Ramos (cell line): Measurements from ENCODE around the gene AIMP1.

Experiments
- in situ Hi-C: fragments of 300-500 bp; cut with MboI; formaldehyde crosslinking; loops from one replicate; pipeline ENCODE4 v1.14.3; 2022; ENCODE audit warnings: low sequenced_read_pairs; ENCODE audit not compliant: unreplicated experiment

AIMP1 gene

DNA sequence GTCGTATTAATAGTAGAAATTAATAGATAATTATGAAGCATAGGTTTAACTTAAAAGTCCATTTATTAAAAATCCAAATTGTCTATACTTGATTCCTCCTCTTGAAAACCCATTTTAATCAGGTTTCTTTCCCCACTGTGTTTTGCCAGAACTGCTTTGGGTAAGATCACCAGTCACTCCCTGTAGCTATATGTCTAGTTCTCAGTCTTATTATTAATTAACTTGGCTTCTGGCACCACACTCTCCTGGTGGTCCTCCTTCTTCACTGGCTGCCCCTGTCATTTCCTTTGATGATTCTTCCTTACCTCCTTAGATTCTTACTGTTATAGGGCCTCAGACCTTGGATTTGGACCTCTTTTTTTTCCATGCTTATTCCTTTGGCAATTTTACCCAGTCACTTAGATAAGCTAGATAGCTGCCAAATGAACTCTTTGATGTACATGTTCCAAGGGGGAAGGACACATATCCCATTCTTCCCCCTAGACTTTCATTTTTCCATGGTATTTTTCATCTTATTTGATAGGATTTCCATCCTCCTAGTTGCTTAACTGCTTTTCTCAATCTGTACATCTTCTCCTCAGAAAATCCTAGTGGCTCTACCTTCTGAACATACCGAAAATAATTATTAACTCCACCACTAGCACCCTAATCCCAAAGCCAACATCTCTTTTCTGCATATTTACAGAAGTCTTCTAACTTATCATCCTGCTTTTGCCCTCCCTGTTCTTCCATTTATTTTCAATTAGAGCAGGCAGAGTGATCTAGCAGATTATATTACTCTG is 27.7 kb downstream of the AIMP1 start:
- in situ Hi-C loops, result no loop called here

DNA sequence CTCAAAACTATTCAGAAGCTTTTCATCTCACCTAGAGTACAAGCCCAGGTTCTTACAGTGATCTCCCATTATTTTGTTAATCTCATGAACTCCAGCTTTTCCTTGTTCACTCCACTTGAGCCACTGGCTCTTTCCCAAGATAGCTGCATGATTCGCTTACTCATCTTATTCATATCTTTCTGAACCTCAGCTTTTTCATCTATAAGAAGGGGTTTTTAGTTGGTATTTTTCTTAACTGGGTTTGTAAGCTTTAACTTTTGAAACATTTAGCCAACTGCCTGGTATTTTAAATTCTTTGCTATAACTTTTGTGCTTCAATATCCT is 28.3 kb downstream of the AIMP1 start:
- in situ Hi-C loops, result no loop called here

DNA sequence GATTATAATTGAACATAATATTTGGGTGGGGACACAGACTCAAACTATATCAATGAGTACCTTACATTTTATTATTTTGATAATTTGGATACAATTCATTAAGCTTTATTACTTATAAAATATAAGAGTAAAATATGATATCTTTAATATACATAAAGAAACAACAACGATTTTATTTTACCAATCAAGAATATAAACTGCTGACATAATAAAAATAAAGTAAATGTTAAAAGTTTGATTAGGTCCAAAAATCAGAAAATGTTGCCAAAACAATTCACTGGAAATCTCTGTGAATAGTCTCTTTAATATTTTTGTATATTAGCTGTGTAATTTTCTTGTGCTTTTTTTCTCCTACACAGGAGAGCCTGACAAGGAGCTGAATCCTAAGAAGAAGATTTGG is 30.8 kb downstream of the AIMP1 start:
- in situ Hi-C loops, result no loop called here

DNA sequence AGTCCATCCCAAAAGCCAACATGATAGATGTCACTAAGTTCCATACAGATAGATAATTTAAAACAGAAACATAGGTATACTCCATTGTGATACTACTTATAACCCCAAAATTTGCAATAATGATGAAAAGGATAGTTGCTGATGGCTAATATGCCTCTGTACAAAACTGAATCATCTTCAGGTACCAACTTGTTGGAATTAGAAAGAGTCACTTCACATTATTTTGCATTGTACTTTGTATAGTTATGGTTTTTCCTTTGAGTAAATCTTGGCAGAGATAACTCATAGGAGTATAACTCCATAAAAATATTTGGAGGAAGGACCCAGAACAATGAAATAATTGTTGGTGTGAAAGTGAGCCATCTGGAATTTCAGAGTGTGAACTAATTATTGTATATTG is 34.7 kb downstream of the AIMP1 start:
- in situ Hi-C loops, result no loop called here

DNA sequence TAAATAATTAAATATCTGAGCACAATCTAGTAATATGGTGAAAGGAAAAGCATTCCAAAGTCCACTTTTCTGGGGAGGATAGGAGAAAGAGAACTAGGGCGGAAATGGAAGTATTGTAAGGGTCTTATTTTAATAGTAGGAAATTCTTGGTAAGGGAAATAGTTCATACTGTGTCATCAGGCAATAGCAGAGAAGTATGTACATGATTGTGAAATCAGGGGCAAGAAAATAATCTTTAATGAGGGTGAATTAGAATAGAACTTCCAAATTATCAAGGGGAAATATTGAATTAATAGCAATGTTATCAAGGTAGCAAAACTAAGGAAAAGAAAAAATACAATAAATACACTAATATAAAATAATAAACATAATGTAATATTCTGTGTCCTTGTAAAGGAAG is 37.4 kb downstream of the AIMP1 start:
- in situ Hi-C loops, result no loop called here

DNA sequence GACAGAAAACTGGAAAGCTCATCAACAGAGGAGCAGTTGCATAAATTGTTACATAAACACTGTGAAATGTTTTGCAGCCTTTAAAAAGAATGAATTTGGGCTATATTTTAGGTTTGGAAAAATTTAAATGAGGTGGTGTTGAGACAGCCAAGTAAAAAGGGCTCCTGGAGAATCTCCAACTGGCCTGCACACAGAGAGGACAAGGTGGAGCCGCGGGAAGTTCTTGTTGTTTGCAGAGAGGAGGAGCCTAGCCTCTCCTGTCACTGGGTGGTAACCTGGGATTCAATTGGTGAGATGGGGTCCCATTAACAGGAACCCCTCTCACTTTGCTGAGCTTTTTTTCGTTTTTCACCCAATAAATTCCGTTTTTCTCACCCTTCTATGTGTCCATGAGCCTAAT is 38.8 kb downstream of the AIMP1 start:
- in situ Hi-C loops, result no loop called here

DNA sequence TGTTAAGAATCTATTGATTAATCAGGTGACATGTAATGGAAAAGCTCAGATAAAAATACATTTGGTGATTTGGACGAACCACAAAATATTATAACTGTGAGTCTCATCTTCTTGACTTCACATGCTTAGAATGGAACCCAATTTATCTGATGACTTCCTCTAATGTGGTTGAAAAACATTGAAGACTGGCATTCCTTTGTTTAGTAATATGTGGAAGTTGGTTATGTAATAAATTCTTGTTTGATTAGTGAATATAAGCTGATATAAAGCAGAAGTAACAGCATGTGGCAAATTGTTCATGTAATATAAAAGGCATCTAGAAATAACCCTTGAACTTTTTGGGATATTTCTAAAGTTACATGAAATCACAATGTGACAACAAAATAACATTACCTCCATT is 42.5 kb downstream of the AIMP1 start:
- in situ Hi-C loops, result no loop called here

DNA sequence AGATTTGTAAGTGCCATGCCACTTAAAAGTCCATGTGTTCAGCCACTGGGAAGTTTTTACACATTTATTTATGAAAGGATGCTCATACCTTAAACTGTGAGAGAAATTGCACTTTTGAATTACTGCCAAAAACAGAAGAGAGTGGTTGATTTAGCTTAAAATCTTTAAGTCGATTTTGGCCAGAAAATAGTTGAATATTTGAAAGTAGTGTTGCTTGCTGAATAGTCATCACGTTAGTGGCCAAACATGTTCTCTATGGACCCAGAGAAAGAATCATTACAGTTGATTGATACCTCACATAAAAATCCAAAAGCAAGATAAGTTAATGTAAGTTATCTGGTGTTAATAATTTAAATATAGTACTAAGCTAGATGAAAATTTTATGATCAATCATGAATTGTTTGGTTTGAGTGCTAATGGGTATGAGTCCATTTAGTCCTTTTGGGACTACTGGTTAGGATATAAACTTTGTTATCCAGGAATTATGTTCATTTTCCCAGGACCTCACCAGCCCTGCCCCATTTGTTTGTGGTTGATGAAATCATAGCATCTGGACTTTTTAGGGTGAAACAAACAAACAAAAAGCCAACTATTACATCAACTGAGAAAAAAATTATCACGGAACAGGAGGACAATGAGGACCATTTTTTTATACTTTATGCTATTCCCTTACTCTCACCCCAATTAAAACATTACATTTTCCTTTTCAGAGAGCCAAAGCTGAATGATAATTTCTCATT is 45.9 kb downstream of the AIMP1 start:
- in situ Hi-C loops, result no loop called here

DNA sequence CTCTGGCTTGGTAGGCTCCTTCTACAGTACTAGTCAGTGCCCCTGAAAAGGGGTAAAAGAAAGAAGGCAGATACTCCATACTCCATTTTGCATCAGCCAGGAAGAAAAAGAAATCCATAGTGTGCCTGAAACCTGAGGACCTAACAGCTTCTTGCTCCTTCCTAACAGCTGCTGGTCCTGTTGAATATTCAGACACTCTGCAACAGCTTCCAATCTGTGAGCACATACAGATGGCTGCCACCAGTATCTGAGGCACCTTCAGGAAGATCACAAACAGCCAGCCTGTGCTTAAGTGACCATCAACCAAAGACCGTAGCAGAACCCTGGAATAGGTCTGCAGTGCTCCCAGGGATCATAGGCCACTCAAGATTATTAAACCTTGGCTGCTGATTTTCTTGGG is 47.9 kb downstream of the AIMP1 start:
- in situ Hi-C loops, result no loop called here

DNA sequence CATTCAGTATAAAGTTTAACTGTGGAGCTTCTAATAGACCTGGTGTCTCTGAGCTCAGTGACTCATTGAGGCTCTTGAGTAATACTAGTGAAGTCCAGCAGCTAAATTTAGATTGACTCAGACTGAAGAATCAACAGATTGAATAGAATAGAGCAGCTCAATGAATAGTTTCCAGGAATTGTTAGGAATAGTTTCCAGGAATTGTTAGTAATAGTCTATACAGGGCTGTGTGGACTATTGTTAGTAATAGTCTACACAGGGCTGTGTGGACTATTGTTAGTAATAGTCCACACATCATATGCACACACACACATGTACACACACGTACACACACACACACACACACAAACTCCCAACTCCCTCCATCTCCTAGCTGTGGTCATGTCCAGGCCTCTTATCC is 49.3 kb downstream of the AIMP1 start:
- in situ Hi-C loops, result no loop called here

DNA sequence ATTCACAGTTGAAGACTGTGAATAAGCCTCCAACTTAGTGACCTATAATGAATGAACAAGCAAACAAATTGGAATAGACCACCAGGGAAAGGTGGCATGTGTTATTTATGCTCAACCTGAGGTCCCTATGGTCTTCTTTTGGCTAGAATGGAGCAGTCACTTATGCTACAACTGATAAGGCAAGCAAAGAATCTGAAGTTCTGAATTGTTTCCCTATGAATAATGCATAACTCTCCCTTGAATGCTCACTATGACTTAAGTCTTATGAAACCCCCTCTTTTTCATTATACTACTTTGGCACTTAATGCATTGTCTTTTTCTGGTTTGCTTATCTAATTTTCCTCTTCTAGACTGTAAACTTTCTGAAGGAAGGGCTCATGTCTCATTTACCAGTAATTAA is 49.7 kb downstream of the AIMP1 start:
- in situ Hi-C loops, result no loop called here

DNA sequence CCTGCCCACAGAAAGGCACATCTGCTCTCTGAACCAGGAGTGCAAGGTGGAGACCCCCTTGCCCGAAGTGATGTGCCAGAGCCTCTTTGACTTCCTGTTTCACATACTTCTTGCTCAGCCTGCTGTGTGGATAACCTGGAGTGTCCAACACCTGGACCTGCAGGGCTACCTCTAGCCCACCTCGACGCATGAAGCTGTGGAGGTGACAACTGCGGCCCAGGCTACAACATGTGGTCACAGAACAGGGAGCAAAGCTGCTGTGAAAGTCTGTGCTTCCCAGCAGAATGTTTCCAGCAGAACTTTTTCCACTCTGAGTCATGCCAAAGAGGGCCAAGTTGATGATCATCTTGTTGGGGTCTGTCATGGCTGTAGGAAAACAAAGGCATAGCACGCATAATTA is 50.7 kb downstream of the AIMP1 start:
- in situ Hi-C loops, result no loop called here

DNA sequence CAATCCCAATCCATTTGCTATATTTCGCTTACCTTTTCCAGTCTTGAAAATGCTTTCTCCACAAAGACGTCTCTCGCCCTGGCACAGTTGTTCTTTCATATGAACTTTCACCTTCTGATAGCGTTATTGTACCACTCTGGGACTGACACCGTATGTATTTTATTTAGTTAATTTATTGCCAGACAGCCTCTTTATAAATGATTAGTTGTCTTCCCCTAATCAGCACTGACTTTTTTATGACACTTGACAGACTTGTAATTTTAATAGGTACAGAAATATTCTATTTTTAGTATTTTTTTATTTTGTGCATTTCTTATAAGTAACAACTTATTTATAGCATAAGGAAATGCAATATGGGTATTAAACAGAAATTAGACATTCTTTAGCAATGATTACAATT is 52.3 kb downstream of the AIMP1 start, which contains the start of gene GIMD1:
TSS of gene GIMD1 (minus strand) at position 101 of the 400 bp plus-strand sequence. CDS start 1,343 bp downstream, outside the sequence.
- in situ Hi-C loops, result no loop called here

DNA sequence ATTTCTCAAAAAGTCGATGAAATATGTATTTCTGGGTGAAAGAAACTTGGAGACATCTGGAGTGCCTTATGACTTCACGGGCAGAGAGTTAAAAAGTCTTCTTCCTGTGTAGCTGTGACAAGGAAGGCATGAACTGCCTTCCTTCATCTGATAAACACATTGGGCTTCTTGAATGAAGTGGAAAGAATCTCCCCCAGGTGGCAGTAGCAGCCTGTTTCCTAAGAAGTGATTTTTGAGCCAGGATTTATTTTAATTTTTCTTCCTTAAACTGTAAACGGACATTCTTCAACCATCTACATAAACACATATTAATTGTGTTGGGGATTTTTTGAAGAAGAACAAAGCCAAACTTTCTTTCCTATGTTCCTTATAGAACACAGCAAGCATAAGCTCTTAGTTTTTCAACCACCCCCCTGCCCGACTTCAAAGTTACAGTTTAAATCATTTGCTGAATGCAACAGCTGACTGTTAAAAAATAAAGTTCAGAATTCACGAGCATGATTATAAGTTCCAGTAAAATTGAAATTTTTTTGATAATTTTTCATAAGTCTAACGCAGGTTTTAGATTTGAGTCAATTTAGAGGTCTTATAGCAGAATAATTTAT is 53.2 kb downstream of the AIMP1 start:
- in situ Hi-C loops, result no loop called here

DNA sequence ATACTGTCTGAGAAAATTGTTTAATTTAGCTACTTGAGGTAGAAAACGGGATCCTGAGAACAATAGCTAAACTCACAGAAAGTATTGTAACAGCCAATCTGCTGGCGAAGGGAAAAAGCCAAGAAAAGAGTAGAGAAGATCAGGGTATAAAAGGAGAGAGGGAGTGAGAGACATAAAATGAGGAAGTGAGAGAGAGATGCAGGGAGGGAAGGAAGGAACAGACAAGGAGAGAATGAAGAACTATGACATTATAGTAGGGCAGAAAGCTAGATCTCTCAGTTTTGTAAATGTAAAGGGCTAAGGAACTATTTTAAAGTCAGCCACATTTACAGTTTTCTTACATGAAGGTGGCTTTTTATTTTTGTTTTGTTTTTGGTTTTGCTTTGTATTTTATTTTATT is 53.9 kb downstream of the AIMP1 start:
- in situ Hi-C loops, result no loop called here

DNA sequence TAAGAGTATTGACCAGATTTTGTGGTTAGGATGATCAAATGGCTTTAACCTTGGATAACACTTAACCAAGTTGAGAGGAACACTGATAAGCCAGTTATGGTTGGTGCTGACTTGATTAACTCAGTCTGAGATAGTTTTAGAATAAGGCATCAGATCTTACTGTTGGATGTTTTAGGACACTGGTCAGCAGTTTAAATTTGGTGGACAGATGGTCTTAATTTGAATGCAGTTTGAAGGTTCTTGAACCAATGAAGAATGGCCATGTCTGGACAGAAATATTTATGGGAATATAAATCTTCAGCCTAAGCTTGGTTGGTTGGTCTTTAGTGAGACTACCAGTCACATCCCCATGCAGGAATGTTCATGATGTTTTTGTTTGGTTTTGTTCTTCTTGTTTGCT is 54.8 kb downstream of the AIMP1 start:
- in situ Hi-C loops, result no loop called here

DNA sequence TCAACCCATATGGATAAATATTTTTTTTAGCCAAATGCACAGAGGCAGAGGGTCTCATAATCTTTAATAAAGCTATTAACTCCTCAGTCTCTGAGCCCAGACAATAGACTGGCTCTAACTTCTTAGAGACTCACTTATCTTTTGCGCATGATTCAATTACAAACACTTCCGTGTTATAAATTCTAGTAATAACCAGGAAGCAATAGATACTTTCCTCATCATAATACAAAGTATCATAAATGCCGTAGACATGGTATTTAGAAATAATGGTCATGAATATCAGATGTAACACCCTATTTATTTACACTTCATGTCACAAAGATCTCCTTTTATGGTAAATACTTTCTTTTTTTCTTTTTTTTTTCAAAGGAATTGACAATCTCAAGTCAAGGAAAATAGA is 56.7 kb downstream of the AIMP1 start:
- in situ Hi-C loops, result no loop called here

DNA sequence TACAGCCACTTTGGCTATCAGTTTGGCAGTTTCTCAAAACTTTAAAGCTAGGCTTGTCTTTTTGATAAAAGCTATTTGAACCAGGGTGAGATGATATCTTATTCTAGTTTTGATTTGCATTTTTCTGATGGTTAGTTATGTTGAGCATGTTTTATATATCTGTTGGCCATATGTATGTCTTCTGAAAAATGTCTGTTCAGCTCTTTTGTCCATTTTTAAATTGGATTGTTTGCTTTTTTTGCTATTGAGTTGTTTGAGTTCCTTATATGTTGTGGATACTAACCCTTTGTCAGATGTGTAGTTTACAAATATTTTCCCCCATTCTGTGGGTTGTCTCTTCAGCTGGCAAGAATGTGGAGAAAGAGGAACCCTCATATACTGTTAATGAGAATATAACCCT is 63.8 kb downstream of the AIMP1 start:
- in situ Hi-C loops, result no loop called here

DNA sequence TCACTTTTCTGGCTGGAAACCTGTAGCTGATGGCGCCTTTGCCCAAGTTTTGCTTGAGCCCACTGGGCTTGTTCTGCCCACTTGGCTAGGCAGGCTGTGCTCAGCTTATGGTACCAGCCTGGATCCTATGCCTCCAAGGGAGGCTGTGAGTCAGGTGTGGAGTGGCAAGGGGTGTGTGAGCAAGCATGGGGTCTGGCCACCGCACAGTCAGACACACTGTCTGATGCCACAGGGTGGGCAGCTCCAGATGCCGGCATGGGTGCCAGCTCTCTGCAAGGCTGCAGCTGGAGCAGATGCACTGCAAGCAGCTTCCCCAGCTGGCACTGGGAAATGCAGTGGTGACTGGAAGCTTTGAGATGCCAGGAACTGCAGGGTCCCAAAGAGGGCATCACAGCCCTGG is 68.5 kb downstream of the AIMP1 start:
- in situ Hi-C loops, result no loop called here

DNA sequence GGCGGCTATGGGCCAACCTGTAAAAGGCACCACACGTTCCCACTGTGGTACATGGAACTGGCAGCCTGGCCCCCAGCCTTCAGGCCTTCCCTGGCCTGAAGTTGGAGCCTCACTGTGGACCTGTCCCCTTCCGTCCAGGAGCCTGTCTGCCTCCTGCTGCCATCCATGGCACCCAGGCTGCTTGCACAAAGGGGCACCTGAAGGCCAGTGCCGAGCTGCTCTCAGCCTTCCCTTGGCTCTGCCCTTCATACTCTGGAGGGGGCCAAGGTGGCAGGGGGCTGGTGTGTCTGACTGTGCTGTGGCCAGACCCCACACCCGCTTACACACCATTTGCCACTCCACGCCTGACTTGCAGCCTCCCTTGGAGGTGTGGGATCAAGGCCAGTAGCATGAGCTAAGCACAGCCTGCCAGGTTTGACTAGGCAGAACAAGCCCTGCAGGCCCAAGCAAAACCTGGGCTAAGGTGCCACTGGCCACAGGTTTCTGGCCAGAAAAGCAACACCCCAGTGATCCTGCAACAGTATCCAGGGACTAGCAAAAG is 69.6 kb downstream of the AIMP1 start:
- in situ Hi-C loops, result no loop called here

DNA sequence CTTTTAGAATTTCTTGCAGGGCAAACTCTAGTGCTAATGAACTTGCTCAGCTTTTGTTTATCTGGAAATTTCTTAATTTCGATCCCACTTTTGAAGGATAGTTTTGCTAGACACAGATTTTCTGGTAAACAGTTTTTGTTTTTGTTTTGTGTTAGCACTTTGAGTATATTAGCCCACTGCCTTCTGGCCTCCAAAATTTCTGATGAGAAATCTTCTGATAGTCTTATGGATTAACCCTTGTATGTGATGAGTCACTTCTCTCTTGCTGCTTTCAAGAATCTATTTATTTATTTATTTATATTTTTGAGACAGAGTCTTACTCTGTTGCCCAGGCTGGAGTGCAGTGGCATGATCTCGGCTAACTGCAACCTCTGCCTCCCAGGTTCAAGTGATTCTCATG is 79.2 kb downstream of the AIMP1 start:
- in situ Hi-C loops, result no loop called here
